Subcutaneous adipose tissue (tissue), 4 donors: ENCODE measurements around the gene CNPY1. TPM values are rescaled to one million over a fixed set of nuclear protein-coding genes. Genes with fewer than 3 reads are reported as not detected.

Experiments
- CTCF ChIP-seq: fragments of 450-650 bp; IDR thresholded peaks from one replicate; pipeline ENCODE4 v1.5.1; 2016; ENCODE audit warnings: low read depth, mild to moderate bottlenecking, control low read depth, antibody characterized with exemption, moderate library complexity
- total RNA-seq, 4 donors: library from RNA; depleted of rRNA; stranded (reverse); fragments of >200 nt; gene quantifications; one replicate each; pipeline ENCODE4 v1.1.0, GENCODE V29; 2016

CNPY1 gene
- total RNA-seq, 4 donors from 2014 or later: not detected

DNA sequence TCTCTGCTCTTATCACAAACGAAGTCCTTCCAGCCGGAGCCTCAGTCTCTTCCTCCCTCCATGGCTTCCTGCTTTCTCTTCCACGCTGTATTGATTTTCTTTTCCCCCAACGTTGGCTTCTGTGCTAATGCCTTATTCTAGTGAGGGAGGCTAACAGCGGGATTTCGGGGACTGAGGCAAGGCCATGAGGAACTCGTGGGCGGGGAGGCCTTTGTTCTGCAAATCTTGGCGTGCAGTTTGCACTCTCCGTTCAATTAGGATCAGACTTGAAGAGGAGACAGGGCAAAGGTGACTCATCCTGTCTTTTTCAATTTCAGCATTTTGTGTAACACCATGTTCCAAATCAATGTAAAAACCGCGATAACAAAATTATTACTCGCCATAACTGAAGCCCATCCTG lies 63.1 kb downstream of the CNPY1 start:
- no peak for TF ChIP-seq CTCF

DNA sequence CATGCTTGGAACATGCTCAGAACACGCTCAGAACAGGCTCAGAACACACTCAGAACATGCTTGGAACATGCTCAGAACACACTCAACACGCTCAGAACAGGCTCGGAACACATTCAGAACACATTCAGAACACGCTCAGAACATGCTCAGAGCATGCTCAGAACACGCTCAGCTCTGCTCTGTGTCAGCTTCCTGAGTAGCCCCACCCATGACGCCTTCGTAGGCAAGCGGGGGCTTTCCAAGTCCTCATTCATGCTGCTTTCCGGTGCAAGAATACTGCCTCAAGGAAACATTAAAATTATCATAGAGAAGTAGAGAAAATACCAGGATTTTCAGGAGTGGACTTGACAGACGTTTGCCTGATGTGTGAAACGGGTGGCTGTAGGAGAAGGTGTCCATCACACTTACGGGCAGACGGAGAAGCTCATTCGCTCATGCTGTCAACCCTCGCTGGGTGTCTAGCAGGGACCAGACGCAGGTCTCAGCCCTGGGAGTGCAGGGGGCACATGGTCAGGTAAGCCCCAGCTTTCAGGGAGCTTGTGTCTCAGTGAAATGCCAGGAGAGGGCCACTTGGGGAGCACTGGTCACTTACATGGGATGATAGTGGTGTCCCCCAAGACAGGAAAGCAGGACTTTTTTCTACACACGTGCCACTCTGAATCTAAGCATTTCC lies 63.7 kb downstream of the CNPY1 start:
- no peak for TF ChIP-seq CTCF

DNA sequence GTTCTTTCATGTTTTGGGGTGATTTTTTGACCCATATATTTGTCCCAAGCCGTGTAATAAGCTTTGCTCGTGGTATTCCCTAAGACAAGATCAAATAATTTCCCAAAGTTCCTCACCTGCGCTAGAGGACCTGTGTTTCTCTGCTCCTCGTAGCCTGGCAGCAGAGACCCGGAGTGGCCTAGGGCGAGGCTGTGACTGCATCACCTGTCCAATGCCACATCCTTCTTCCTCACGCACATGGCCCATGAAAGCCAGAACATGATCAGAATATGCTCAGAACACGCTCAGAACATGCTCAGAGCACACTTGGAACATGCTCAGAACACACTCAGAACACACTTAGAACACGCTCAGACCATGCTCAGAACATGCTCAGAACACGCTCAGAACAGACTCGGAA lies 64.6 kb downstream of the CNPY1 start:
- no peak for TF ChIP-seq CTCF

DNA sequence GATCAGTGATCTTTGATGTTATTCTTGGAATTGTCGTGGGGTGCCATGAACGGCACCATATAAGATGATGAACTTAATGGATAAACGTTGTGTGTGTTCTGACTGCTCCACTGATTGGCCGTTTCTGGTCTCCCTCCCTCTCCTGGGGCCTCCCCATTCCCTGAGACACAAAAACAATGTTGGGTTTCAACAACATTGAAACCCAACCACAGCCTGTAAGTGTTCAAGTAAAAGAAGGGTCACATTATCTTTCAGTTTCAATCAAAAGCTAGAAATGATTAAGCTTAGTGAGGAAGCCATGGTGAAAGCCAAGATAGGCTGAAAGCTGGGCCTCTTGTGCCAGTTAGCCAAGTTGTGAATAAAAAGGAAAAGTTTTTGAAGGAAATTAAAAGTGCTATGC lies 68.9 kb downstream of the CNPY1 start:
- TF ChIP-seq CTCF: no peak

- TF ChIP-seq CTCF: no peak
Observed at GRCh38 chr7:155471718-155472117, 74.6 kb downstream of the CNPY1 start.

- no peak for TF ChIP-seq CTCF
Observed at GRCh38 chr7:155470686-155471638, 75.4 kb downstream of the CNPY1 start.

DNA sequence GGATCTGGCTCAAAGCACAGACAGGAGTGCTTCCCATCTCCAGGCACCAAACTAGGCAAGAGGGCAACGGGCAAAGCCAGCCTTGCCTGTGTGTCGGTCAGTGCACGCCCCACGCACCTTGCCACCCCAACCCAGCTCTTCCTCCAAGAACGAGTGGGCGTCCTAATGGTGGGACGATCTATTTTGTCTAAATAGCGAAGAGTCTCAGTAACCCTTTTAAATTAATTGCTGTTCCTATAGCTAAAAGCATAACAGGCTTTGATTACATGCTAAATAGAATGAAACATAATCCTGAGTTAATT lies 76.2 kb downstream of the CNPY1 start:
- TF ChIP-seq CTCF: no peak
